Breast epithelium (tissue), 3 donors: ENCODE measurements around the gene FTL.

ENCODE experiments used
- CTCF ChIP-seq, 3 donors: fragments of 450-650 bp; IDR thresholded peaks; one replicate each; pipeline ENCODE4 v1.5.1; 2016 to 2017; ENCODE audit warnings: antibody characterized with exemption in 3 of 3, mild to moderate bottlenecking in 3 of 3, moderate library complexity in 3 of 3
- POLR2A ChIP-seq: fragments of 450-650 bp; IDR thresholded peaks from one replicate; pipeline ENCODE4 v1.6.1; 2016; ENCODE audit warnings: antibody characterized with exemption, mild to moderate bottlenecking, moderate library complexity

GRCh38 chr19:48921721-48922500 is 43.2 kb upstream of the FTL start:
- no peak for TF ChIP-seq CTCF (IDR thresholded peaks at IDR 0.05)
- TF ChIP-seq POLR2A, result no peak
